IMR-90 (cell line): ENCODE measurements around the gene DET1. TPM values are rescaled to one million over a fixed set of nuclear protein-coding genes. Genes with fewer than 3 reads are reported as not detected.

ENCODE experiments used
- ATAC-seq: fragments of 200-7000 bp; cut with Tn5 transposase; 2 replicates; pipeline ENCODE4 v1.9.1; 2020; ENCODE audit warnings: low read depth, mild to moderate bottlenecking, moderate library complexity
- BruUV-seq: library from RNA; stranded (reverse); fragments of 400-500 nt; replicated peaks from 2 replicates; lab custom pipeline; 2021; lab: Mats Ljungman, UMichigan
- CTCF ChIA-PET: fragments of 300-600 bp; formaldehyde crosslinking; extraction: SDS; loops from one replicate; lab custom pipeline; 2021; ENCODE audit warnings: antibody characterized with exemption; lab: Yijun Ruan, JAX
- POLR2A ChIA-PET: fragments of 300-600 bp; sonication (Branson Sonifier 250); formaldehyde crosslinking; loops from one replicate; lab custom pipeline; 2022; ENCODE audit warnings: antibody characterized with exemption; ENCODE audit not compliant: unreplicated experiment; lab: Charles Lee
- DNase-seq: peaks from one replicate; pipeline ENCODE4 v3.0.0; 2013
- H2AFZ ChIP-seq: replicated peaks from 2 replicates; pipeline ENCODE3; 2013; ENCODE audit warnings: low read length, mild to moderate bottlenecking; ENCODE audit not compliant: poor library complexity
- H2AK5ac ChIP-seq: 2 replicates; pipeline ENCODE4 v1.6.1; 2013; ENCODE audit warnings: low read depth, low read length, inconsistent platforms
- H2AK9ac ChIP-seq: replicated peaks from 2 replicates; pipeline ENCODE3; 2013; ENCODE audit warnings: mild to moderate bottlenecking, low read depth, low read length, moderate library complexity; ENCODE audit not compliant: poor library complexity
- H2BK120ac ChIP-seq: 2 replicates; pipeline ENCODE4 v1.6.1; 2013; ENCODE audit warnings: low read depth, low read length, inconsistent platforms
- H2BK15ac ChIP-seq: 3 replicates; pipeline ENCODE4 v1.6.1; 2013; ENCODE audit warnings: low read depth, low read length, inconsistent platforms
- H2BK20ac ChIP-seq: 2 replicates; pipeline ENCODE4 v1.6.1; 2013; ENCODE audit warnings: low read depth, mild to moderate bottlenecking, inconsistent platforms, low read length, moderate library complexity
- H2BK5ac ChIP-seq: 2 replicates; pipeline ENCODE4 v1.6.1; 2013; ENCODE audit warnings: mild to moderate bottlenecking, low read depth, low read length, inconsistent platforms; ENCODE audit not compliant: poor library complexity, severe bottlenecking
- H3K14ac ChIP-seq: replicated peaks from 2 replicates; pipeline ENCODE4 v1.6.1; 2013; ENCODE audit warnings: low read depth, low read length, inconsistent platforms
- H3K18ac ChIP-seq: 2 replicates; pipeline ENCODE4 v1.6.1; 2013; ENCODE audit warnings: low read depth, low read length, control low read depth
- H3K23ac ChIP-seq: 2 replicates; pipeline ENCODE4 v1.6.1; 2013; ENCODE audit warnings: low read depth, low read length, inconsistent platforms
- H3K27ac ChIP-seq: 2 replicates; pipeline ENCODE4 v1.5.1; 2013; ENCODE audit warnings: mild to moderate bottlenecking, control low read depth, low read length; ENCODE audit not compliant: insufficient read depth
- H3K27me3 ChIP-seq: 2 replicates; pipeline ENCODE4 v1.6.1; 2013; ENCODE audit warnings: low read length; ENCODE audit not compliant: control insufficient read depth, insufficient read depth
- H3K36me3 ChIP-seq: 2 replicates; pipeline ENCODE4 v1.6.1; 2013; ENCODE audit warnings: low read length, mixed read lengths; ENCODE audit not compliant: control insufficient read depth, insufficient read depth
- H3K4ac ChIP-seq: 2 replicates; pipeline ENCODE4 v1.6.1; 2013; ENCODE audit warnings: low read depth, low read length, inconsistent platforms
- H3K4me1 ChIP-seq: 2 replicates; pipeline ENCODE4 v1.6.1; 2013; ENCODE audit warnings: low read length, mixed read lengths; ENCODE audit not compliant: control insufficient read depth, insufficient read depth
- H3K4me2 ChIP-seq: 2 replicates; pipeline ENCODE4 v1.6.1; 2013; ENCODE audit warnings: low read depth, mild to moderate bottlenecking, control low read depth, low read length, moderate library complexity
- H3K4me3 ChIP-seq: 2 replicates; pipeline ENCODE4 v1.5.1; 2013; ENCODE audit warnings: low read depth, mild to moderate bottlenecking, control low read depth, low read length, moderate library complexity; ENCODE audit not compliant: insufficient read depth
- H3K56ac ChIP-seq: 2 replicates; pipeline ENCODE4 v1.6.1; 2013; ENCODE audit warnings: low read length, inconsistent platforms; ENCODE audit not compliant: insufficient read depth; ENCODE audit errors: extremely low read depth
- H3K79me1 ChIP-seq, 2 experiments: 2 replicates each; pipeline ENCODE4 v1.6.1; 2013; ENCODE audit warnings: low read length in 2 of 2, inconsistent platforms in 1 of 2, low read depth in 1 of 2
- H3K9ac ChIP-seq: 2 replicates; pipeline ENCODE4 v1.6.1; 2013; ENCODE audit warnings: low read depth, low read length, control low read depth
- H3K9me1 ChIP-seq: 2 replicates; pipeline ENCODE4 v1.6.1; 2013; ENCODE audit warnings: low read length, inconsistent platforms; ENCODE audit not compliant: insufficient read depth
- H3K9me3 ChIP-seq: 2 replicates; pipeline ENCODE4 v1.6.1; 2013; ENCODE audit warnings: low read length; ENCODE audit not compliant: control insufficient read depth, insufficient read depth
- H4K20me1 ChIP-seq: 2 replicates; pipeline ENCODE4 v1.6.1; 2013; ENCODE audit warnings: low read length, inconsistent platforms; ENCODE audit not compliant: insufficient read depth
- H4K5ac ChIP-seq: 2 replicates; pipeline ENCODE4 v1.6.1; 2013; ENCODE audit warnings: mild to moderate bottlenecking, low read depth, low read length, control low read depth
- H4K8ac ChIP-seq, 2 experiments: 2 replicates each; pipeline ENCODE4 v1.6.1; 2013; ENCODE audit warnings: low read depth in 2 of 2, low read length in 2 of 2, control low read depth in 1 of 2, inconsistent platforms in 1 of 2
- H4K91ac ChIP-seq: 2 replicates; pipeline ENCODE4 v1.6.1; 2013; ENCODE audit warnings: low read depth, low read length, inconsistent platforms; ENCODE audit not compliant: insufficient read depth
- BHLHE40 ChIP-seq: fragments of 150-350 bp; IDR thresholded peaks from 2 replicates; pipeline ENCODE4 v1.6.1; 2016; ENCODE audit warnings: mild to moderate bottlenecking, low read depth, low read length
- CEBPB ChIP-seq: IDR thresholded peaks from 2 replicates; pipeline ENCODE4 v1.6.1; 2012; ENCODE audit warnings: low read depth, low read length, improper control_type of control experiment
- CHD1 ChIP-seq: IDR thresholded peaks from 2 replicates; pipeline ENCODE4 v1.6.1; 2012; ENCODE audit warnings: low read depth, low read length, improper control_type of control experiment
- ELK1 ChIP-seq: fragments of 150-350 bp; IDR thresholded peaks from 2 replicates; pipeline ENCODE4 v1.6.1; 2016; ENCODE audit warnings: low read depth, mild to moderate bottlenecking, low read length, moderate library complexity, borderline replicate concordance
- FOS ChIP-seq: fragments of 150-350 bp; IDR thresholded peaks from 2 replicates; pipeline ENCODE4 v1.6.1; 2016; ENCODE audit warnings: low read depth, low read length
- MAFK ChIP-seq: IDR thresholded peaks from 2 replicates; pipeline ENCODE4 v1.6.1; 2012; ENCODE audit warnings: low read depth, low read length, improper control_type of control experiment
- MXI1 ChIP-seq: IDR thresholded peaks from 2 replicates; pipeline ENCODE4 v1.6.1; 2012; ENCODE audit warnings: low read depth, mild to moderate bottlenecking, low read length, moderate library complexity, borderline replicate concordance
- POLR2A ChIP-seq: IDR thresholded peaks from 2 replicates; pipeline ENCODE4 v1.6.1; 2012; ENCODE audit warnings: mild to moderate bottlenecking, low read depth, low read length
- RCOR1 ChIP-seq: IDR thresholded peaks from 2 replicates; pipeline ENCODE4 v1.6.1; 2012; ENCODE audit warnings: mild to moderate bottlenecking, low read length, improper control_type of control experiment; ENCODE audit not compliant: insufficient replicate concordance
- RFX5 ChIP-seq: IDR thresholded peaks from 2 replicates; pipeline ENCODE4 v1.8.0; 2012; ENCODE audit warnings: low read depth, mild to moderate bottlenecking, low read length, moderate library complexity
- SMC3 ChIP-seq: fragments of 150-350 bp; IDR thresholded peaks from 2 replicates; pipeline ENCODE4 v1.6.1; 2016; ENCODE audit warnings: low read depth, mild to moderate bottlenecking, antibody characterized with exemption, low read length, moderate library complexity
- WGBS, 2 experiments: methylation state at CpG; one replicate each; pipeline versions ENCODE4 v1.1.5 to v1.1.7; 2013; ENCODE audit warnings: missing lambda C conversion rate in 2 of 2; ENCODE audit not compliant: insufficient read length in 1 of 2; ENCODE audit errors: extremely low coverage in 2 of 2; 5-methylcytosine and 5-hydroxymethylcytosine counted together
- dilution Hi-C: fragments of 300-500 bp; cut with HindIII; formaldehyde crosslinking; loops from one replicate; pipeline ENCODE4 v1.14.3; 2018; ENCODE audit warnings: low sequenced_read_pairs; ENCODE audit not compliant: unreplicated experiment
- in situ Hi-C: fragments of 300-500 bp; cut with MboI; formaldehyde crosslinking; loops from 3 replicates; pipeline ENCODE4 v1.14.3; 2019; ENCODE audit warnings: low sequenced_read_pairs, inconsistent platforms, mixed read lengths
- intact Hi-C: fragments of 100-400 bp; cut with micrococcal nuclease; formaldehyde crosslinking; loops from 2 replicates; pipeline ENCODE4 v1.10.0; 2022
- polyA plus RNA-seq, 3 experiments: library from polyadenylated mRNA; depleted of rRNA; stranded (reverse); fragments of >200 nt; gene quantifications; 2 replicates each; pipeline ENCODE4 v1.2.3, GENCODE V29; 2012; ENCODE audit warnings: low replicate concordance in 1 of 3
- total RNA-seq: library from RNA; depleted of rRNA; stranded (reverse); fragments of >200 nt; gene quantifications from 2 replicates; pipeline ENCODE4 v1.2.3, GENCODE V29; 2012
- TF ChIP-seq, protein P1 (sequence below): conservative IDR thresholded peaks from 2 replicates; pipeline ENCODE4 v1.5.1; 2012; ENCODE audit warnings: mild to moderate bottlenecking, low read depth, low read length, improper control_type of control experiment

Gene DET1
- total and polyA plus RNA-seq, 2 of the 4 experiments (the other 2 are of a cell fraction): 5.6 to 9.1 TPM

- Histone ChIP-seq H2AFZ (no peak overlapping the region), H3K4me3 (no peak overlapping the region), H3K36me3 (peaks cover under 1% of the 10 kb centered on the region), H2BK5ac (no peak overlapping the region), H4K91ac (no peak overlapping the region), H2AK9ac (no peak overlapping the region), H3K4me1 (no peaks in the 10 kb centered on the region), H2BK120ac (no peak overlapping the region), H4K20me1 (no peaks in the 10 kb centered on the region), H3K79me1 (no peaks in the 10 kb centered on the region), H2AK5ac (no peak overlapping the region), H3K9me1 (no peaks in the 10 kb centered on the region; the same call in 1 of the 2 replicates), H3K27me3 (no peaks in the 10 kb centered on the region), H3K4ac (no peak overlapping the region), H3K23ac (no peak overlapping the region), H2BK15ac (no peak overlapping the region), H4K5ac (no peak overlapping the region), H3K18ac (no peak overlapping the region), H3K9ac (no peak overlapping the region), H3K27ac (no peak overlapping the region), H4K8ac (no peak overlapping the region), H3K4me2 (no peak overlapping the region), H2BK20ac (no peak overlapping the region), H3K9me3 (no peaks in the 10 kb centered on the region), H3K14ac (no peak overlapping the region), H3K56ac (no peak overlapping the region)
- no peak for ATAC-seq
- no peak for TF ChIP-seq BHLHE40
- TF ChIP-seq RFX5: no peak
- TF ChIP-seq, protein P1, sequence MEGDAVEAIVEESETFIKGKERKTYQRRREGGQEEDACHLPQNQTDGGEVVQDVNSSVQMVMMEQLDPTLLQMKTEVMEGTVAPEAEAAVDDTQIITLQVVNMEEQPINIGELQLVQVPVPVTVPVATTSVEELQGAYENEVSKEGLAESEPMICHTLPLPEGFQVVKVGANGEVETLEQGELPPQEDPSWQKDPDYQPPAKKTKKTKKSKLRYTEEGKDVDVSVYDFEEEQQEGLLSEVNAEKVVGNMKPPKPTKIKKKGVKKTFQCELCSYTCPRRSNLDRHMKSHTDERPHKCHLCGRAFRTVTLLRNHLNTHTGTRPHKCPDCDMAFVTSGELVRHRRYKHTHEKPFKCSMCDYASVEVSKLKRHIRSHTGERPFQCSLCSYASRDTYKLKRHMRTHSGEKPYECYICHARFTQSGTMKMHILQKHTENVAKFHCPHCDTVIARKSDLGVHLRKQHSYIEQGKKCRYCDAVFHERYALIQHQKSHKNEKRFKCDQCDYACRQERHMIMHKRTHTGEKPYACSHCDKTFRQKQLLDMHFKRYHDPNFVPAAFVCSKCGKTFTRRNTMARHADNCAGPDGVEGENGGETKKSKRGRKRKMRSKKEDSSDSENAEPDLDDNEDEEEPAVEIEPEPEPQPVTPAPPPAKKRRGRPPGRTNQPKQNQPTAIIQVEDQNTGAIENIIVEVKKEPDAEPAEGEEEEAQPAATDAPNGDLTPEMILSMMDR: no peak
- no peak for TF ChIP-seq CHD1
- no peak for TF ChIP-seq MXI1
- no peak for TF ChIP-seq SMC3
- no peak for TF ChIP-seq RCOR1
- TF ChIP-seq MAFK: no peak
- TF ChIP-seq ELK1: no peak
- no peak for TF ChIP-seq POLR2A
- TF ChIP-seq CEBPB: no peak
- no peak for TF ChIP-seq FOS
- no peak for DNase-seq
- BruUV-seq: no TSS peak
- CTCF ChIA-PET: no interaction called here
- WGBS, 2 experiments: 100% methylated on average over 1 of the region's 1 CpG; no CpG with 5 or more reads in 1 of the 2 experiments
- POLR2A ChIA-PET: no interaction called here
- dilution Hi-C loops (no loop called here), in situ Hi-C loops (no loop called here), intact Hi-C loops (no loop called here)
Observed at GRCh38 chr15:88504445-88504844, 42.0 kb downstream of the DET1 start.
